Activated B cell treated with CpG ODN at 0.5 μM for 24 hours (primary cell): ENCODE measurements around the gene ZWILCH. TPM values are rescaled to one million over a fixed set of nuclear protein-coding genes. Genes with fewer than 3 reads are reported as not detected.

Experiments
- ATAC-seq: fragments of 200-7000 bp; cut with Tn5 transposase; one replicate; pipeline ENCODE4 v1.10.0; 2021; ENCODE audit warnings: low read depth, mild to moderate bottlenecking, moderate library complexity
- CTCF ChIA-PET: fragments of 350-600 bp; sonication (Branson Sonifier 250); formaldehyde crosslinking; loops from one replicate; lab custom pipeline; 2021; ENCODE audit warnings: antibody characterized with exemption; lab: Charles Lee
- POLR2A ChIA-PET: fragments of 350-600 bp; sonication (Branson Sonifier 250); formaldehyde crosslinking; loops from one replicate; lab custom pipeline; 2021; ENCODE audit warnings: antibody characterized with exemption; lab: Charles Lee
- DNase-seq: peaks from one replicate; pipeline ENCODE4 v3.0.0; 2022
- H3K27ac Mint-ChIP-seq: one replicate; pipeline ENCODE4 v1.8.0; 2020; ENCODE audit warnings: mixed read lengths
- H3K27me3 Mint-ChIP-seq: one replicate; pipeline ENCODE4 v1.8.0; 2021; ENCODE audit warnings: mixed read lengths
- H3K36me3 Mint-ChIP-seq: one replicate; pipeline ENCODE4 v1.8.0; 2021; ENCODE audit warnings: low read depth, mixed read lengths
- H3K4me1 Mint-ChIP-seq: one replicate; pipeline ENCODE4 v1.8.0; 2021; ENCODE audit warnings: mixed read lengths
- H3K4me3 Mint-ChIP-seq: one replicate; pipeline ENCODE4 v1.8.0; 2020; ENCODE audit warnings: mild to moderate bottlenecking, mixed read lengths
- H3K9me3 Mint-ChIP-seq: one replicate; pipeline ENCODE4 v1.8.0; 2020; ENCODE audit warnings: mixed read lengths
- intact Hi-C: fragments of 100-400 bp; cut with micrococcal nuclease; formaldehyde crosslinking; loops from one replicate; pipeline ENCODE4 v1.15.1; 2024
- total RNA-seq: library from RNA; stranded (reverse); gene quantifications from 2 replicates; pipeline ENCODE4 v1.2.3, GENCODE V29; 2022
- TF ChIP-seq, protein P1 (sequence below): fragments of 200-600 bp; IDR thresholded peaks from one replicate; pipeline ENCODE4 v1.8.0; 2022; ENCODE audit warnings: antibody characterized with exemption, mild to moderate bottlenecking

ZWILCH gene
- total RNA-seq, 1 donor from 2014 or later = 13.7 TPM

DNA sequence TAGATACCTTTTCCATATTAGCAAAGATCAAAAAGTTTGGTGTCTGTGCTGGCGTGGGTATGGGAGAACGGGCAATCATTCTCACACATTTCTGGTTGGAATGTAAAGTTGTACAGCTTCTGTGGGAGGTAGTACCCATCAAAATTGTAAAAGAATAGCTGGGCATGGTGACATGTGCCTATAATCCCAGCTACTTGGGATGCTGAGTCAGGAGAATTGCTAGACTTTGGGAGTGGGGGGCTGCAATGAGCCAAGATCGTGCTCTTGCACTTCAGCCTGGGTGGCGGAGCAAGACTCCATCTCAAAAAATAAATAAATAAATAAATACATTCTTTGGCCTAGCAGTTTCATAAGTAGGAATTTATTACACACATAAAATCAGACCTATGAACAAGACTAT is 37.8 kb downstream of the ZWILCH start:
- TF ChIP-seq, protein P1, sequence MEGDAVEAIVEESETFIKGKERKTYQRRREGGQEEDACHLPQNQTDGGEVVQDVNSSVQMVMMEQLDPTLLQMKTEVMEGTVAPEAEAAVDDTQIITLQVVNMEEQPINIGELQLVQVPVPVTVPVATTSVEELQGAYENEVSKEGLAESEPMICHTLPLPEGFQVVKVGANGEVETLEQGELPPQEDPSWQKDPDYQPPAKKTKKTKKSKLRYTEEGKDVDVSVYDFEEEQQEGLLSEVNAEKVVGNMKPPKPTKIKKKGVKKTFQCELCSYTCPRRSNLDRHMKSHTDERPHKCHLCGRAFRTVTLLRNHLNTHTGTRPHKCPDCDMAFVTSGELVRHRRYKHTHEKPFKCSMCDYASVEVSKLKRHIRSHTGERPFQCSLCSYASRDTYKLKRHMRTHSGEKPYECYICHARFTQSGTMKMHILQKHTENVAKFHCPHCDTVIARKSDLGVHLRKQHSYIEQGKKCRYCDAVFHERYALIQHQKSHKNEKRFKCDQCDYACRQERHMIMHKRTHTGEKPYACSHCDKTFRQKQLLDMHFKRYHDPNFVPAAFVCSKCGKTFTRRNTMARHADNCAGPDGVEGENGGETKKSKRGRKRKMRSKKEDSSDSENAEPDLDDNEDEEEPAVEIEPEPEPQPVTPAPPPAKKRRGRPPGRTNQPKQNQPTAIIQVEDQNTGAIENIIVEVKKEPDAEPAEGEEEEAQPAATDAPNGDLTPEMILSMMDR = no peak
- ChIA-PET CTCF (no interaction called here), POLR2A (no interaction called here)
- H3K9me3 Mint-ChIP-seq = no peaks in the 10 kb centered on the region
- H3K4me3 Mint-ChIP-seq = no peak overlapping the region
- H3K27me3 Mint-ChIP-seq = no peaks in the 10 kb centered on the region
- H3K27ac Mint-ChIP-seq = no peak overlapping the region
- intact Hi-C loops = no loop called here
- no peak for ATAC-seq
- H3K36me3 Mint-ChIP-seq = peaks cover 35% of the 10 kb centered on the region
- no peaks in the 10 kb centered on the region for H3K4me1 Mint-ChIP-seq
- no peak for DNase-seq

DNA sequence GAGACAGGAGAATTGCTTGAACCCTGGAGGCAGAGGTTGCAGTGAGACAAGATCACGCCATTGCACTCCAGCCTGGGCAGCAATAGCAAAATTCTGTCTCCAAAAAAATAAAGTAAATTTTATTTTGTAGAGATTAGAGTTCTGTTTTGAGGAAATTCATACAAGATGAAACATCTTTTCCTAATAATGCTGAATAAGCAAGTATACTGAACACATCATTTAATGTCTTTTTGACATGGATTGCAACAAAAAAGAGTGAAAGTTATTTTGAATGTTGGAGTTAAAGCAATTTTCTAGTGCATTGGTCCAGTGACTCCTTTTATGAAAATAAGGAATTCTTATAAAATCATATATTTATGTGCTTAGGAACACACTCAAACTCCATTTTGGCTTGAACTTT is 40.1 kb downstream of the ZWILCH start:
- DNase-seq (no peak), ATAC-seq (no peak)
- peaks cover 26% of the 10 kb centered on the region for H3K36me3 Mint-ChIP-seq
- H3K4me1 Mint-ChIP-seq = no peaks in the 10 kb centered on the region
- no peak overlapping the region for H3K27ac Mint-ChIP-seq
- intact Hi-C loops = no loop called here
- no peaks in the 10 kb centered on the region for H3K27me3 Mint-ChIP-seq
- ChIA-PET CTCF (no interaction called here), POLR2A (no interaction called here)
- TF ChIP-seq, protein P1 = no peak
- H3K4me3 Mint-ChIP-seq = no peak overlapping the region
- no peaks in the 10 kb centered on the region for H3K9me3 Mint-ChIP-seq

DNA sequence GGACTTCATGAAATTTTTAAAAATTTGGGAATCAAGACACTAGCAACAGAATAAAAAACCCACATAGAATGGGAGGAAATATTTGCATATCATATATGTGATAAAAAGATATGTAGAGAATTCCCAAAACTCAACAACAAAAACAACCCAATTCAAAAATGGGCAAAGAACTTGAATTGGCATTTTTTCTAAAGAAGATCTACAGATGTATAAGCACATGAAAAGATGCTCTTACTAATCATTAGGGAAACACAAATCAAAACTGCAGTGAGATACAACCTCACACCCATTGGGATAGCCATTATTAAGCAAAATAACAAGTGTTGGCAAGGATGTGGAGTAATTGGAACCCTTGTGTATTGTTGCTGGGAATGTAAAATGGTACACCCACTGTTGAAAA is 50.6 kb downstream of the ZWILCH start:
- TF ChIP-seq, protein P1 = no peak
- intact Hi-C loops = no loop called here
- Mint-ChIP-seq H3K27ac (no peak overlapping the region), H3K4me1 (no peaks in the 10 kb centered on the region), H3K4me3 (no peak overlapping the region), H3K27me3 (no peaks in the 10 kb centered on the region), H3K36me3 (peaks cover 5% of the 10 kb centered on the region), H3K9me3 (peaks cover 5% of the 10 kb centered on the region)
- ChIA-PET POLR2A (no interaction called here), CTCF (no interaction called here)
- DNase-seq = no peak
- ATAC-seq = no peak

DNA sequence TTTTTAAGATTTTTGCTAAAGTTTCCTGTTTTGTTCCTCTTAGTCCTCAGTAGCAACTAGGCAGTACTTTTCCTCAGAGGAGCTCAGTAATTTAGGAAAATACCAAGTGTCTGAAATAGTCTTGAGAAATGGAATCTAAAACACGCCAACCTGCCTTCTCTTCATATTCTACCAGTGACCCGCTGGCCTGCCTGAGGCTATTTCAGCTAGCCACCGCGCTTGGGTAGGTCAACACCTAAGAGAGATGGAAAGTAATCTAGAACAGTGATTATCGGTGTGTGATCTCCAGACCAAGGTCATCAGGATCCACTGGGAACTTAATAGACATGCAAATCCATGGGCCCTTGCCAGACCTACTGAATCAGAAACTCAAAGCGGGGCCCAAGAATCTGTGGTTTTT is 53.1 kb downstream of the ZWILCH start:
- CTCF ChIA-PET = no interaction called here
- H3K36me3 Mint-ChIP-seq = no peaks in the 10 kb centered on the region
- intact Hi-C loops = no loop called here
- POLR2A ChIA-PET = no interaction called here
- H3K27me3 Mint-ChIP-seq = no peaks in the 10 kb centered on the region
- TF ChIP-seq, protein P1 = no peak
- H3K9me3 Mint-ChIP-seq = peaks cover 5% of the 10 kb centered on the region
- H3K4me1 Mint-ChIP-seq = no peaks in the 10 kb centered on the region
- H3K4me3 Mint-ChIP-seq = no peak overlapping the region
- DNase-seq (no peak), ATAC-seq (no peak)
- no peak overlapping the region for H3K27ac Mint-ChIP-seq

DNA sequence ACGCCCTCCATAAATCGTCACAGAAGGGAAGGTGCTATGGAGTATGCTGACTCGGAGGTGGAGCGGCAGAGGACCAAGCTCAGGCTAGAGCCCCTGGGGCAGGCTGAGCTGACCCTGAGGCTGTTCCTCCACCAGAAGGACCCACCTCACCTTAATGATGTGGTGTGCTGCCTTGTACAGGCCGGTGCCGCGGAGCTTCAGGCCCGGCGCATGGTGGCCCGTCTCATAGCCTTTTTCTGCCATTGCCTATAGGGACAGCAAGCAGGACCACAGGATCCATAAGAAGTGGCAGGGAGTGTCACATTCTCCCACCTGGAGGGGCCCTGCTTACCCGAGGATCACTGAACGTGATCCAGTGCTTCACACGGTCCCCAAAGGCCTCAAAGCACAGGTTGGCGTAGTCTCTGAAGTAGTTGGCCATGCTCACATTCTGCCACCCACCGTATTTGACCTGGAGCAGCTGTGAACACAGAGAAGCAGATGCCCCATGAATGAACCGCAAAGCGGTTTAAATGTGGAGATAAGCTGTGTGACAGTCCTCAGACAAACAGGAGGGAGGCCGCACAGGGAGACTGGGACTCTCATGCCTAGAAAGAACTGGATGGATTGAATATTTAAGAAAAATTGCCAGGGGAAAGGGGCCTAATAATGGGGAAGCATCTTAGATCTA is 55.9 kb downstream of the ZWILCH start:
- no peak overlapping the region for H3K27ac Mint-ChIP-seq
- no peaks in the 10 kb centered on the region for H3K9me3 Mint-ChIP-seq
- DNase-seq = no peak
- no peaks in the 10 kb centered on the region for H3K4me1 Mint-ChIP-seq
- no peaks in the 10 kb centered on the region for H3K36me3 Mint-ChIP-seq
- H3K4me3 Mint-ChIP-seq = no peak overlapping the region
- intact Hi-C loops = no loop called here
- TF ChIP-seq, protein P1 = no peak
- ATAC-seq = no peak
- ChIA-PET CTCF (no interaction called here), POLR2A (no interaction called here)
- no peaks in the 10 kb centered on the region for H3K27me3 Mint-ChIP-seq
